22Rv1 (cell line): Measurements from ENCODE around the gene LRIT3.

ENCODE experiments used
- CTCF ChIP-seq: fragments of 450-650 bp; IDR thresholded peaks from 2 replicates; pipeline ENCODE4 v1.5.1; 2017; ENCODE audit warnings: mild to moderate bottlenecking
- ZFX ChIP-seq: fragments of 450-650 bp; IDR thresholded peaks from 2 replicates; pipeline ENCODE4 v1.6.1; 2017; ENCODE audit warnings: antibody characterized with exemption, borderline replicate concordance

- TF ChIP-seq CTCF (no peak), ZFX (no peak)
Observed at GRCh38 chr4:109914322-109914721, 66.4 kb downstream of the LRIT3 start.
